ENCODE results near the gene IBA57.

- TF ChIP-seq CTCF (IDR thresholded peaks at IDR 0.05) (no peak), POLR2A (IDR thresholded peaks at IDR 0.05) (no peak)
Observed at GRCh38 chr1:228155596-228156514, 9.7 kb upstream of the IBA57 start.

Data from Peyer's patch (tissue), 4 donors.